Neural crest cell (in vitro differentiated cells): ENCODE measurements around the gene IFT57. TPM values are rescaled to one million over a fixed set of nuclear protein-coding genes. Genes with fewer than 3 reads are reported as not detected.

Source experiments
- DNase-seq: peaks from one replicate; pipeline ENCODE4 v3.0.0; 2021; ENCODE audit warnings: low read depth, mixed read lengths, low spot score
- H3K27ac Mint-ChIP-seq: one replicate; pipeline ENCODE4 v1.8.0; 2021; ENCODE audit warnings: mild to moderate bottlenecking, mixed read lengths; ENCODE audit not compliant: unreplicated experiment
- H3K27me3 Mint-ChIP-seq: 2 replicates; pipeline ENCODE4 v1.8.0; 2021; ENCODE audit warnings: low read depth, mild to moderate bottlenecking, mixed read lengths
- H3K36me3 Mint-ChIP-seq: 2 replicates; pipeline ENCODE4 v1.8.0; 2021; ENCODE audit warnings: low read depth, mild to moderate bottlenecking, mixed read lengths
- H3K4me1 Mint-ChIP-seq: 2 replicates; pipeline ENCODE4 v1.8.0; 2021; ENCODE audit warnings: mixed read lengths
- H3K4me3 Mint-ChIP-seq: one replicate; pipeline ENCODE4 v1.8.0; 2021; ENCODE audit warnings: mild to moderate bottlenecking, mixed read lengths
- H3K9me3 Mint-ChIP-seq: 2 replicates; pipeline ENCODE4 v1.8.0; 2021; ENCODE audit warnings: mixed read lengths
- CTCF ChIP-seq: fragments of 200-600 bp; sonication (generic); conservative IDR thresholded peaks from 2 replicates; pipeline ENCODE4 v1.5.0; 2021; ENCODE audit warnings: antibody characterized with exemption, mild to moderate bottlenecking
- total RNA-seq: library from RNA; stranded (reverse); gene quantifications from 2 replicates; pipeline ENCODE4 v1.2.1, GENCODE V29; 2021

IFT57 gene
- total RNA-seq, 1 donor from 2014 or later, result 47.6 TPM

GRCh38 chr3:108251265-108251664, 29.0 kb upstream of the IFT57 start:
- DNase-seq, result no peak
- TF ChIP-seq CTCF, result no peak
- Mint-ChIP-seq H3K36me3 (no peaks in the 10 kb centered on the region), H3K9me3 (peaks cover 9% of the 10 kb centered on the region), H3K27me3 (no peaks in the 10 kb centered on the region), H3K4me1 (no peaks in the 10 kb centered on the region), H3K27ac (no peak overlapping the region), H3K4me3 (no peak overlapping the region)

- no peak for DNase-seq
- Mint-ChIP-seq H3K36me3 (no peaks in the 10 kb centered on the region), H3K27ac (no peak overlapping the region), H3K4me3 (no peak overlapping the region), H3K27me3 (no peaks in the 10 kb centered on the region), H3K9me3 (peaks cover 10% of the 10 kb centered on the region), H3K4me1 (no peaks in the 10 kb centered on the region)
- no peak for TF ChIP-seq CTCF
Measured at GRCh38 chr3:108250626-108251025, 28.4 kb upstream of the IFT57 start.

- peaks cover 11% of the 10 kb centered on the region for H3K9me3 Mint-ChIP-seq
- H3K36me3 Mint-ChIP-seq, result no peaks in the 10 kb centered on the region
- peaks cover 13% of the 10 kb centered on the region for H3K4me1 Mint-ChIP-seq
- no peak for DNase-seq
- H3K27me3 Mint-ChIP-seq, result no peaks in the 10 kb centered on the region
- H3K27ac Mint-ChIP-seq, result no peak overlapping the region
- no peak overlapping the region for H3K4me3 Mint-ChIP-seq
- TF ChIP-seq CTCF, result no peak
Measured at GRCh38 chr3:108243243-108243642, 21.0 kb upstream of the IFT57 start.

GRCh38 chr3:108242776-108243175, 20.6 kb upstream of the IFT57 start:
- Mint-ChIP-seq H3K4me3 (no peak overlapping the region), H3K36me3 (no peaks in the 10 kb centered on the region), H3K27ac (no peak overlapping the region), H3K9me3 (peaks cover 11% of the 10 kb centered on the region), H3K4me1 (peaks cover 13% of the 10 kb centered on the region), H3K27me3 (no peaks in the 10 kb centered on the region)
- no peak for DNase-seq
- no peak for TF ChIP-seq CTCF

- DNase-seq, result no peak
- no peaks in the 10 kb centered on the region for H3K27me3 Mint-ChIP-seq
- no peak overlapping the region for H3K27ac Mint-ChIP-seq
Measured at GRCh38 chr3:108241721-108242120, 19.5 kb upstream of the IFT57 start.

More at GRCh38 chr3:108241721-108242120, 19.5 kb upstream of the IFT57 start:
- H3K9me3 Mint-ChIP-seq, result peaks cover 11% of the 10 kb centered on the region
- H3K4me3 Mint-ChIP-seq, result no peak overlapping the region
- H3K36me3 Mint-ChIP-seq, result no peaks in the 10 kb centered on the region
- no peak for TF ChIP-seq CTCF
- peaks cover 13% of the 10 kb centered on the region for H3K4me1 Mint-ChIP-seq
